HUES6 (cell line): ENCODE results near the gene TTC9C.
"Not testable (repeated sequence)": the region's sequence is repeated elsewhere in the genome, so short reads cannot be mapped to it uniquely, and the experiment has no call there.

ENCODE experiments used
- H3K27ac ChIP-seq: 2 replicates; pipeline ENCODE4 v1.7.0; 2013; ENCODE audit warnings: low read depth, mild to moderate bottlenecking, low read length, inconsistent platforms
- H3K27me3 ChIP-seq: 2 replicates; pipeline ENCODE4 v1.6.1; 2013; ENCODE audit warnings: low read length; ENCODE audit not compliant: control insufficient read depth, insufficient read depth
- H3K36me3 ChIP-seq: 2 replicates; pipeline ENCODE4 v1.6.1; 2013; ENCODE audit warnings: low read length; ENCODE audit not compliant: control insufficient read depth, insufficient read depth
- H3K4me1 ChIP-seq: 2 replicates; pipeline ENCODE4 v1.6.1; 2013; ENCODE audit warnings: low read length; ENCODE audit not compliant: control insufficient read depth, insufficient read depth
- H3K4me3 ChIP-seq: 2 replicates; pipeline ENCODE4 v1.5.1; 2013; ENCODE audit warnings: low read depth, low read length
- H3K9ac ChIP-seq: one replicate; pipeline ENCODE4 v1.6.1; 2013; ENCODE audit warnings: mild to moderate bottlenecking, low read length
- H3K9me3 ChIP-seq: 2 replicates; pipeline ENCODE4 v1.6.1; 2013; ENCODE audit warnings: low read depth, low read length; ENCODE audit not compliant: control insufficient read depth, insufficient read depth

Gene TTC9C

GRCh38 chr11:62726156-62726914, 2.0 kb upstream of the TTC9C start:
- Histone ChIP-seq H3K4me1 (peaks cover 7% of the 10 kb centered on the region; the same call in 1 of the 2 replicates), H3K9ac (peak overlapping the region; percentile 86), H3K36me3 (peaks cover 43% of the 10 kb centered on the region), H3K9me3 (no peaks in the 10 kb centered on the region), H3K4me3 (peak overlapping the region; percentile 89), H3K27ac (peak overlapping the region; percentile 89; the same call in 1 of the 2 replicates), H3K27me3 (no peaks in the 10 kb centered on the region)

GRCh38 chr11:62726915-62727164, 1.4 kb upstream of the TTC9C start:
- no peaks in the 10 kb centered on the region for H3K27me3 ChIP-seq
- H3K4me1 ChIP-seq = peaks cover 7% of the 10 kb centered on the region; the same call in 1 of the 2 replicates
- peak overlapping the region; percentile 86 for H3K9ac ChIP-seq
- peak overlapping the region; percentile 89 for H3K27ac ChIP-seq
- H3K36me3 ChIP-seq = peaks cover 40% of the 10 kb centered on the region
- no peaks in the 10 kb centered on the region for H3K9me3 ChIP-seq
- H3K4me3 ChIP-seq = peak overlapping the region; percentile 89

- H3K27ac ChIP-seq = peak within 1 kb of the TSS; percentile 89
- peaks cover 35% of the 10 kb centered on the region for H3K36me3 ChIP-seq
- H3K27me3 ChIP-seq = no peaks in the 10 kb centered on the region
- H3K9me3 ChIP-seq = no peaks in the 10 kb centered on the region
- peak within 1 kb of the TSS; percentile 89 for H3K4me3 ChIP-seq
- peak within 1 kb of the TSS; percentile 90 for H3K9ac ChIP-seq
- peaks cover 7% of the 10 kb centered on the region; the same call in 1 of the 2 replicates for H3K4me1 ChIP-seq
These were observed 968 bp upstream of the TTC9C start, which contains the start of gene HNRNPUL2 for GRCh38 chr11:62727165-62727871. TSS of gene HNRNPUL2 (minus strand) at chr11:62727457. CDS start at chr11:62727156, 301 bp downstream.

GRCh38 chr11:62727872-62728170, 465 bp upstream of the TTC9C start:
- H3K4me1 ChIP-seq = peaks cover 7% of the 10 kb centered on the region; the same call in 1 of the 2 replicates
- no peaks in the 10 kb centered on the region for H3K9me3 ChIP-seq
- H3K27me3 ChIP-seq = no peaks in the 10 kb centered on the region
- peak overlapping the region; percentile 89 for H3K27ac ChIP-seq
- peaks cover 30% of the 10 kb centered on the region for H3K36me3 ChIP-seq
- H3K9ac ChIP-seq = peak overlapping the region; percentile 90
- peak overlapping the region; percentile 89 for H3K4me3 ChIP-seq

GRCh38 chr11:62730076-62730475, 1.8 kb downstream of the TTC9C start:
- not testable (repeated sequence) for H3K27ac ChIP-seq

GRCh38 chr11:62732830-62733229, 4.5 kb downstream of the TTC9C start:
- H3K27me3 ChIP-seq = no peaks in the 10 kb centered on the region
- H3K9ac ChIP-seq = no peak overlapping the region

More at GRCh38 chr11:62730076-62730475, 1.8 kb downstream of the TTC9C start:
- H3K27me3 ChIP-seq, H3K9ac ChIP-seq, H3K4me1 ChIP-seq, H3K9me3 ChIP-seq: not testable (repeated sequence)
- H3K36me3 ChIP-seq = peaks cover 24% of the 10 kb centered on the region
- peak overlapping the region; percentile 89 for H3K4me3 ChIP-seq

GRCh38 chr11:62737196-62737595, 8.9 kb downstream of the TTC9C start:
- Histone ChIP-seq H3K4me3 (no peak overlapping the region), H3K36me3 (peaks cover 46% of the 10 kb centered on the region)

More at GRCh38 chr11:62732830-62733229, 4.5 kb downstream of the TTC9C start:
- H3K4me1 ChIP-seq = peaks cover 2% of the 10 kb centered on the region; the same call in 1 of the 2 replicates
- H3K36me3 ChIP-seq = peaks cover 31% of the 10 kb centered on the region
- no peak overlapping the region for H3K27ac ChIP-seq
- no peak overlapping the region for H3K4me3 ChIP-seq
- no peaks in the 10 kb centered on the region for H3K9me3 ChIP-seq

GRCh38 chr11:62747475-62748160, 19.3 kb downstream of the TTC9C start:
- H3K4me1 ChIP-seq = no peaks in the 10 kb centered on the region
- H3K9me3 ChIP-seq = no peaks in the 10 kb centered on the region
- peaks cover 20% of the 10 kb centered on the region for H3K36me3 ChIP-seq
- H3K27ac ChIP-seq = no peak overlapping the region
- no peak overlapping the region for H3K4me3 ChIP-seq
- no peaks in the 10 kb centered on the region for H3K27me3 ChIP-seq
- H3K9ac ChIP-seq = no peak overlapping the region

More at GRCh38 chr11:62737196-62737595, 8.9 kb downstream of the TTC9C start:
- no peaks in the 10 kb centered on the region for H3K4me1 ChIP-seq
- no peaks in the 10 kb centered on the region for H3K9me3 ChIP-seq
- H3K27ac ChIP-seq = no peak overlapping the region
- H3K27me3 ChIP-seq = no peaks in the 10 kb centered on the region
- no peak overlapping the region for H3K9ac ChIP-seq

GRCh38 chr11:62749931-62750330, 21.6 kb downstream of the TTC9C start:
- not testable (repeated sequence) for H3K4me3 ChIP-seq, H3K9ac ChIP-seq, H3K27me3 ChIP-seq, H3K4me1 ChIP-seq, H3K9me3 ChIP-seq, H3K27ac ChIP-seq
- H3K36me3 ChIP-seq = peaks cover 28% of the 10 kb centered on the region

GRCh38 chr11:62752177-62752785, 24.0 kb downstream of the TTC9C start:
- Histone ChIP-seq H3K4me1 (peaks cover 9% of the 10 kb centered on the region; the same call in 1 of the 2 replicates), H3K36me3 (peaks cover 28% of the 10 kb centered on the region), H3K9ac (no peak overlapping the region), H3K27me3 (no peaks in the 10 kb centered on the region), H3K9me3 (no peaks in the 10 kb centered on the region), H3K4me3 (no peak overlapping the region), H3K27ac (no peak overlapping the region)
